HEK293T (cell line): ENCODE data around the gene HS6ST2.
"Not testable (repeated sequence)": the region's sequence is repeated elsewhere in the genome, so short reads cannot be mapped to it uniquely, and the experiment has no call there.

Source experiments
- ARNT ChIP-seq: fragments of 450-650 bp; IDR thresholded peaks from 2 replicates; pipeline ENCODE4 v1.6.1; 2017; ENCODE audit warnings: mild to moderate bottlenecking
- CTBP1 ChIP-seq: fragments of 450-650 bp; IDR thresholded peaks from 2 replicates; pipeline ENCODE4 v1.6.1; 2016; ENCODE audit warnings: borderline replicate concordance
- FOXA1 ChIP-seq: fragments of 450-650 bp; IDR thresholded peaks from 2 replicates; pipeline ENCODE4 v1.6.1; 2016; ENCODE audit warnings: mild to moderate bottlenecking
- FOXK2 ChIP-seq: fragments of 450-650 bp; IDR thresholded peaks from 2 replicates; pipeline ENCODE4 v1.6.1; 2016; ENCODE audit warnings: mild to moderate bottlenecking
- FOXM1 ChIP-seq: fragments of 450-650 bp; IDR thresholded peaks from 2 replicates; pipeline ENCODE4 v1.6.1; 2017; ENCODE audit warnings: mild to moderate bottlenecking, borderline replicate concordance
- L3MBTL2 ChIP-seq: fragments of 450-650 bp; conservative IDR thresholded peaks from 2 replicates; pipeline ENCODE4 v1.6.1; 2016; ENCODE audit warnings: mild to moderate bottlenecking
- NFRKB ChIP-seq: fragments of 450-650 bp; IDR thresholded peaks from 2 replicates; pipeline ENCODE4 v1.6.1; 2016; ENCODE audit warnings: mild to moderate bottlenecking, moderate library complexity
- PKNOX1 ChIP-seq: fragments of 450-650 bp; IDR thresholded peaks from 2 replicates; pipeline ENCODE4 v1.6.1; 2016
- SP1 ChIP-seq: fragments of 450-650 bp; IDR thresholded peaks from 2 replicates; pipeline ENCODE4 v1.6.1; 2017

GRCh38 chrX:132880753-132881152 lies 77.7 kb downstream of the HS6ST2 start:
- TF ChIP-seq FOXK2, SP1, ARNT, PKNOX1, CTBP1, NFRKB, L3MBTL2, FOXA1, FOXM1: not testable (repeated sequence)
